Activated T-cell treated with anti-CD3 and anti-CD28 coated beads, Interleukin-2, amount 50 U/mL, for 72 hours (primary cell): ENCODE data around the gene MRPS17. TPM values are rescaled to one million over a fixed set of nuclear protein-coding genes. Genes with fewer than 3 reads are reported as not detected.
"Not testable (repeated sequence)": the region's sequence is repeated elsewhere in the genome, so short reads cannot be mapped to it uniquely, and the experiment has no call there.

Experiments
- ATAC-seq, 2 donors: fragments of 150-1000 bp; cut with Tn5 transposase; replicated peaks in 1 of 2; 2 replicates each; pipeline ENCODE4 v1.10.0; 2021; ENCODE audit warnings: moderate library complexity in 2 of 2, mild to moderate bottlenecking in 1 of 2
- DNase-seq, 2 donors: peaks; one replicate each; pipeline ENCODE4 v3.0.0; 2021 to 2022; ENCODE audit warnings: mixed read lengths in 1 of 2
- H3K27ac Mint-ChIP-seq: one replicate; pipeline ENCODE4 v1.8.0; 2022; ENCODE audit warnings: mild to moderate bottlenecking, moderate library complexity, mixed read lengths
- H3K27me3 Mint-ChIP-seq: one replicate; pipeline ENCODE4 v1.8.0; 2022; ENCODE audit warnings: low read depth, mixed read lengths
- H3K36me3 Mint-ChIP-seq, 2 donors: one replicate each; pipeline ENCODE4 v1.8.0; 2022; ENCODE audit warnings: mixed read lengths in 2 of 2, mild to moderate bottlenecking in 1 of 2; ENCODE audit not compliant: insufficient read depth in 2 of 2
- H3K4me1 Mint-ChIP-seq: one replicate; pipeline ENCODE4 v1.8.0; 2022; ENCODE audit warnings: low read depth, mixed read lengths
- H3K4me3 Mint-ChIP-seq, 2 donors: one replicate each; pipeline ENCODE4 v1.8.0; 2022; ENCODE audit warnings: mild to moderate bottlenecking in 2 of 2, mixed read lengths in 2 of 2, moderate library complexity in 2 of 2
- H3K9me3 Mint-ChIP-seq, 2 donors: one replicate each; pipeline ENCODE4 v1.8.0; 2022; ENCODE audit warnings: mixed read lengths in 2 of 2
- total RNA-seq, 2 donors: library from RNA; stranded (reverse); gene quantifications; one replicate each; pipeline ENCODE4 v1.2.3, GENCODE V29; 2022

Gene MRPS17
- 10 to 100 TPM; 15.3 to 17.1 TPM for total RNA-seq

GRCh38 chr7:55951637-55952351 is at the start of gene MRPS17:
TSS of gene MRPS17 (plus strand) at chr7:55951877. CDS start at chr7:55953196, 1,319 bp downstream.
- ATAC-seq (peak; percentile 100), DNase-seq (peak; percentile 94)
- Mint-ChIP-seq H3K27me3 (no peaks in the 10 kb centered on the region), H3K27ac (peak within 1 kb of the TSS; percentile 78), H3K4me3 (peak within 1 kb of the TSS; percentile 87 to 96), H3K36me3 (peaks cover 2 to 16% of the 10 kb centered on the region in 2 donors), H3K4me1 (peaks cover 22% of the 10 kb centered on the region), H3K9me3 (peaks cover 0 to 2% of the 10 kb centered on the region in 2 donors)

DNA sequence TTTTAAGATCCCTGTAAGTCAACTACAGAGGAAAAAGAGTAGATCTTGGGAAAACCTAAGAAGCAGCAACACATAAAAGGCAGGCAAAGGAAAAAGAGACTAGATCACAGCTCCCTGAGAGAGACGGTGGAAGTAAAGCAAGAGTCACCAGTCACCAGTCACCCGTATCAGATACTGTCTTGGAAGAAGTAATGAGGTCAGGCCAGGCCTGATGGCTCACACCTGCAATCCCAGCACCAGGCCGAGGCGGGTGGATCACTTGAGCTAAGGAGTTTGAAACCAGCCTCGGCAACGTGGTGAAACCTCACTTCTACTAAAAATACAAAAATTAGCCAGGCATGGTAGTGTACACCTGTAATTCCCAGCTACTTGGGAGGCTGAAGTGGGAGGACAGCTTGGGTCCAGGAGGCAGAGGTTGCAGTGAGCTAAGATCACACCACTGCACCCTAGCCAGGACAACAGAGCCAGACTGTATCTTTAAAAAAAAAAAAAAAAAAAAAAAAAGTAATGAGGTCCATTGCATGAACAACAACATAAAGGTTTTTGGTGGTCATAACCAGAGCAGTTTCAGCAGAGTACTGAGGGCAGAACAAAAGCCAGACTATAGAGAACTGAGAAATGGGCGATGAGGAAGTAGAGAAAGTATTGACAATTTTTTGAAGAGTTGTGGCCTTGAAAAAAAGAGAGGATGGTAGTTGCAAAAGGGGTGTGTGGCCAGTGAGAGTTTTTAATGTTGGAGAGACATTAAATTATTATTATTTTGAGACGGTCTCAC is 47.5 kb upstream of the MRPS17 start:
- ATAC-seq (no peak), DNase-seq (no peak)
- H3K36me3 Mint-ChIP-seq: peaks cover 2 to 7% of the 10 kb centered on the region in 2 donors
- H3K4me3 Mint-ChIP-seq: no peak overlapping the region
- H3K9me3 Mint-ChIP-seq: peaks cover 0 to 3% of the 10 kb centered on the region in 2 donors
- no peak overlapping the region for H3K27ac Mint-ChIP-seq
- no peaks in the 10 kb centered on the region for H3K27me3 Mint-ChIP-seq
- no peaks in the 10 kb centered on the region for H3K4me1 Mint-ChIP-seq

DNA sequence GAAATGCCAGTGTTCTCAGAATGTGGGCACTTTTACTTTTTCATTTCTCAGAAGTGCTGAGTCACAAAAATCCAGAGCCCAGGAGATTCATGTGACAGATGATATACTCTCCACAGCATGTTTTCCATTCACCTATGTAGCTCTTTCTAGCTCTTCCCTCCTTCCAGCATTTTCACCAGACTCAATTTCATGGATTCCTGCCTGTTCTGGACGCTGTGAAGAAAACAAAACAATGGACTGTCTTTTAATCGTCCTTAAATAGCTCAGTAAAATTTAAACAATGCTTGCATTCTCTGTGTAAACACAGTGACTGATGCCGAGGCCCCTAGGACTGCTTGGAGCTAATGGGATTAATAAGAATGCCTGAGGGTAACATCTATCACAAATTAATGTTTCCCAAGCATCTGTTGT is 38.9 kb upstream of the MRPS17 start:
- DNase-seq (no peak), ATAC-seq (no peak)
- no peaks in the 10 kb centered on the region for H3K36me3 Mint-ChIP-seq
- H3K4me3 Mint-ChIP-seq: no peak overlapping the region
- H3K27me3 Mint-ChIP-seq: no peaks in the 10 kb centered on the region
- H3K9me3 Mint-ChIP-seq: no peaks in the 10 kb centered on the region
- H3K27ac Mint-ChIP-seq: no peak overlapping the region
- peaks cover 8% of the 10 kb centered on the region for H3K4me1 Mint-ChIP-seq

DNA sequence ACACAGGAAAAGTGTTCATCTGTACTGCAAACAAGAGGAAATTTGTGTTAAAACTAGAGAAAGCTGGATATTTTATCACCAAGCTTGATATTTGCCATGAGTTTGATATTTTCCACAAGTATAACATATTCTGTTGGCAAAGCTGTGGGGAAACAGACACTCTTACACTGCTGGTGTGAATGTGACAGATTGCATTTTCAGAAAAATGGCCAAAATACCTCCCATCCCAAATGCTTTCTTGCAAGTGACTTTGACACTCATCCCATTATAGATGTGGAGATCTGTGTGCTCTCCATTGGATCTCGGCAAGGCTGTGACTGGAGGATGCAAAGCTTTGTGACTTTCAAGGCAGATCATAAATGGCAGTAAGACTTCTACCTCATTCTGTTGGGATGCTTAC is 33.9 kb upstream of the MRPS17 start:
- H3K36me3 Mint-ChIP-seq: no peaks in the 10 kb centered on the region
- H3K4me3 Mint-ChIP-seq: no peak overlapping the region
- peaks cover 3% of the 10 kb centered on the region for H3K4me1 Mint-ChIP-seq
- DNase-seq: no peak
- no peaks in the 10 kb centered on the region for H3K27me3 Mint-ChIP-seq
- ATAC-seq: no peak
- no peak overlapping the region for H3K27ac Mint-ChIP-seq
- no peaks in the 10 kb centered on the region for H3K9me3 Mint-ChIP-seq

DNA sequence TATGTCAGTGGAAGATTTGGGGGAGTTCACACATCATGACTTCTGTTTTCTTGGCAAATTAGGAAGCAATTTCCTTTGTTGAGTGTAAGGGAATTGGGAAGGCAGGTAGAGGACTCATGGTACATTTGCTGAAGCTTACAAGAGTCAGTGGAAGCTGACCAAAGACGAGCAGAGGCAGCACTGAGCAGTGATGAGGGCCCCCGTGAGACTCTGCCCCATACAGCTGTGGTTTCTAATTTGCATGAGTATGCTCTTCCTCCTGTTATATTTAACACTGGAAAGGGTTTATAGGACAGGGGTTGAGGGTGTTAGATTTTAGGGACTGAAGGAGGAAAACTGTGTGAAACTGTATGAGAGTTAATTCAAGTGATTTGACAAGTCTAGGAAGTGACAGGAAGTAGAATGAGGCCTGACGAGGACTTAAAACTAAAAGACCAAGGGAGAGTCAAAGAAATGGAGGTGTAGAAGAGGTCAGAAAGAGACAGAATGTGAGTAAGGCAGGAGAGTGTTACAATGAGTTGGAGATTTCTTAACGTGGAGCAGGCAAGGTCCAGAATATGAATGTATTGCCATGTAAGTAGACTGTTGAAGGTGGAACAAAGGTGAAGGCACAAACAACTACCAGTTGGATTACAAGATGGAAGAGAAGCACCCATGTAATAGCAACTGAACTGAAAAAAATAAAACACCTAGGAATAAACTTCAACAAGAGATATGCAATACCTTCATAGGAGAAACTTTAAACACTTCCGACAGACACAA is 23.5 kb upstream of the MRPS17 start:
- ATAC-seq (no peak), DNase-seq (no peak)
- no peak overlapping the region for H3K4me3 Mint-ChIP-seq
- no peak overlapping the region for H3K27ac Mint-ChIP-seq
- H3K9me3 Mint-ChIP-seq: peaks cover 2 to 8% of the 10 kb centered on the region in 2 donors
- peaks cover 2 to 3% of the 10 kb centered on the region in 2 donors for H3K36me3 Mint-ChIP-seq
- no peaks in the 10 kb centered on the region for H3K27me3 Mint-ChIP-seq
- H3K4me1 Mint-ChIP-seq: no peaks in the 10 kb centered on the region

DNA sequence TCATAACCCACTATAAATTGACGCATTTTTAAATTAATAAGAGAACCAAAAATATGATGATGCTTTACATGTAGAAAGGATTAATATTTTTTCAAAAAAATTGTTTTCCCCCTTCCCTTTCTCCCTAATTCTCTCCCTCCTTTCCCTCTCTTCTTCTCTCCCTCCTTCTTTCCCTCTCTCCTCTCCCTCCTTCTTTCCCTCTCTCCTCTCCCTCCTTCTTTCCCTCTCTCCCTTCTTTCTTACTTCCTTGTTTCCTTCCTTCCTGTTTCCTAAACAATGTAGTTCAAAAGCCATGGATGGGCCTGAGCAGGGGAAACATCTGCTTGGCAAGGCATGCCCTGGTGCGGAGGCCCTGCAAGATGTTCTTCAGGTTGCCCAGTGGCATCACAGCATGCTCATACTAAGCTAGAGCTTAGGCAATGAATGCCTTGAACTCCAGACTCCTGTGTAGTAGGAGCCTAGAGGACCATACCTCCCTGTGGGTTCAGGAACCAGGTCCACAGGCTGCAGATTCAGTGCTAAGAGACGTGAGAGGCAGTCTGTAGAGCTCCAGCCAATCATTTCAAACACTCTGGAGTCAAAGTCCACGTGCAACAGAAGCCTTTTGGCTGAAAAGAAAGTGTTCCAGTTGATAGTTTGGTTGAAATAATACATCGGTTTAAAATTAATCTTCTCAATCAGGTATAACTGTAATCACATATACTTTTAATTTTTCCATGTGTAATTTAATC is 20.1 kb upstream of the MRPS17 start:
- peaks cover 3 to 4% of the 10 kb centered on the region in 2 donors for H3K36me3 Mint-ChIP-seq
- no peak for ATAC-seq
- no peak overlapping the region for H3K27ac Mint-ChIP-seq

DNA sequence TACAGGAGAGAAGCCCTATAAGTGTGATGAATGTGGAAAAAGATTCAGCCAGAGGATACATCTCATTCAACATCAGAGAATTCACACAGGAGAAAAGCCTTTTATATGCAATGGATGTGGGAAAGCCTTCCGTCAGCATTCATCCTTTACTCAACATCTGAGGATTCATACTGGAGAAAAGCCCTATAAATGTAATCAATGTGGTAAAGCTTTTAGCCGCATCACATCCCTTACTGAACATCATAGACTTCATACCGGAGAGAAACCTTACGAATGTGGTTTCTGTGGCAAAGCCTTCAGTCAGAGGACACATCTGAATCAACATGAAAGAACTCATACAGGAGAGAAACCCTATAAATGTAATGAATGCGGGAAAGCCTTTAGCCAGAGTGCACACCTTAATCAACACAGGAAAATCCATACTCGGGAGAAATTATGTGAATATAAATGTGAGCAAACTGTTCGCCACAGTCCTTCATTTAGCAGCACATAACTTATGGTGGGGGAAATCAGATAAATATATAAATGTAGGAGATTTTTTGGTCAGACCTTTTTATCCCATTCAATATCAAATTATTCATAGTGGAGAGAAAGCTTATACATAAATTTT is 12.1 kb upstream of the MRPS17 start:
- no peaks in the 10 kb centered on the region for H3K27me3 Mint-ChIP-seq
- H3K36me3 Mint-ChIP-seq: peaks cover 21 to 29% of the 10 kb centered on the region in 2 donors
- peaks cover 15 to 21% of the 10 kb centered on the region in 2 donors for H3K9me3 Mint-ChIP-seq
- H3K27ac Mint-ChIP-seq: peak overlapping the region; percentile 58
- no peak for ATAC-seq
- H3K4me1 Mint-ChIP-seq: no peaks in the 10 kb centered on the region
- no peak overlapping the region for H3K4me3 Mint-ChIP-seq
- DNase-seq: no peak

More for the DNA sequence above, 20.1 kb upstream of the MRPS17 start:
- no peaks in the 10 kb centered on the region for H3K4me1 Mint-ChIP-seq
- peaks cover 3 to 9% of the 10 kb centered on the region in 2 donors for H3K9me3 Mint-ChIP-seq
- no peaks in the 10 kb centered on the region for H3K27me3 Mint-ChIP-seq
- no peak overlapping the region for H3K4me3 Mint-ChIP-seq
- DNase-seq: no peak

DNA sequence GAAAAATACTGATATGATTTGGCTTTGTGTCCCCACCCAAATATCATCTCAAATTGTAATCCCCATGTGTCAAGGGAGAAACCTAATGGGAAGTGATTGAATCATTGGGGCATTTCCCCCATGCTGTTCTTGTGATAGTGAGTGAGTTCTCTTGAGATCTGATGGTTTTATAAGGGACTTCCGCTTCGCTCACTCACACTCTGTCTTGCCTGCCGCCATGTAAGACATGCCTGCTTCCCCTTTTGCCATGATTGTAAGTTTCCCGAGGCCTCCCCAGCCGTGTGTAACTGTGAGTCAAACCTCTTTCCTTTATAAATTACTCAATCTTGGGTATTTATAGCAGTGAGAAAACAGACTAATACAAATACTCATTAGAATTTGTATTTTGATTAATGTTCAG is 5.1 kb upstream of the MRPS17 start:
- no peak for ATAC-seq
- DNase-seq: no peak
- Mint-ChIP-seq H3K9me3 (peaks cover 0 to 12% of the 10 kb centered on the region in 2 donors), H3K27ac (no peak overlapping the region), H3K4me1 (no peaks in the 10 kb centered on the region), H3K36me3 (peaks cover 5 to 8% of the 10 kb centered on the region in 2 donors), H3K27me3 (no peaks in the 10 kb centered on the region), H3K4me3 (no peak overlapping the region)

DNA sequence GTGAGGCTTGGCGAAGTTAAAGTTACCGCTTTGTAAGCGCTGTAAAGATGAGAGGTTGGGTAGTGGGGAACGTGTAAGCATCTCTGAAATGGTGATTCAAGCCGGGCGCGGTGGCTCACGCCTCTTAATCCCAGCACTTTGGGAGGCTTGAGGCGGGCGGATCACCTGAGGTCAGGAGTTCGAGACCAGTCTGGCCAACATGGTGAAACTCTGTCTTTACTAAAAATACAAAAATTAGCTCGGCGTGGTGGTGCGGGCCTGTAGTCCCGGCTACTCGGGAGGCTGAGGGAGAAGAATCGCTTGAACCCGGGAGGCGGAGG is 635 bp downstream of the MRPS17 start:
- Mint-ChIP-seq H3K36me3 (peaks cover 2 to 16% of the 10 kb centered on the region in 2 donors), H3K27ac (peak overlapping the region; percentile 78), H3K4me1 (peaks cover 24% of the 10 kb centered on the region), H3K4me3 (peak overlapping the region; percentile 87 to 96)
- peak in 1 of 2 donors; percentile 1 for ATAC-seq
- H3K9me3 Mint-ChIP-seq, H3K27me3 Mint-ChIP-seq, DNase-seq: not testable (repeated sequence)

DNA sequence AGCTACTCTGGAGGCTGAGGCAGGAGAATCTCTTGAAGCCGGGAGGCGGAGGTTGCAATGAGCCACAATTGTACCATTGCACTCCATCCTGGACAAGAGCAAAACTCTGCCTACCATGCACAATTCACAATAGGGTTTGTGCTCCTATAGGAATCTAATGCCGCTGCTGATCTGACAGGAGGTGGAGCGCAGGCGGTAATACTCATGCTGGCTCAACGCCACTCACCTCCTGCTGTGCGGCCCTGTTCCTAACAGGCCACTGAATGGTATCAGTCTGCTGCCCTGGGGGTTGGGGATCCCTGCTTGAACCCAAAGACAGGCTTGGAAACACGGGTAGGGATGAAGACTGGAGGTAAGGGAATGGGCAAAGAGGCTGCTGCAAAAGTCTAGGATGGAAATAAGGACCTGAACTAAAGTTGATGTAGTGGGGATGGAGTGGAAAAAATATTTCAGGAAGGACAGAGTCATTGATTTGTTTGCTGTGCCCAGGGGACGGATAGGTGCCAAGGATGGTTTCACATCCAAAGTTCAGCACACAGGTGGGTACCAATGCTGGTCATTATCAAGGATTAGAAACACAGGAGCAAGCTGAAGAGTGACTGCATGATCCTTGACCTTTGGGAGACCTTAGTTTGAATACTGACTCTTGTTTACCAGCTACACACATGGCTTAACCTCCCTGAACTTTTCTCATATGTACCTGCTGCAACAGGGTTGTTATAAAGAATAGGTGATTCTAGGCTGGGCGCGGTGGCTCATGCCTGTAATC is 2.2 kb downstream of the MRPS17 start:
- H3K4me1 Mint-ChIP-seq: peaks cover 28% of the 10 kb centered on the region
- peaks cover 0 to 2% of the 10 kb centered on the region in 2 donors for H3K9me3 Mint-ChIP-seq
- ATAC-seq (no peak), DNase-seq (no peak)
- H3K27me3 Mint-ChIP-seq: no peaks in the 10 kb centered on the region
- H3K36me3 Mint-ChIP-seq: peaks cover 2 to 21% of the 10 kb centered on the region in 2 donors
- peak overlapping the region in 1 of 2 donors; percentile 96 for H3K4me3 Mint-ChIP-seq
- H3K27ac Mint-ChIP-seq: no peak overlapping the region

DNA sequence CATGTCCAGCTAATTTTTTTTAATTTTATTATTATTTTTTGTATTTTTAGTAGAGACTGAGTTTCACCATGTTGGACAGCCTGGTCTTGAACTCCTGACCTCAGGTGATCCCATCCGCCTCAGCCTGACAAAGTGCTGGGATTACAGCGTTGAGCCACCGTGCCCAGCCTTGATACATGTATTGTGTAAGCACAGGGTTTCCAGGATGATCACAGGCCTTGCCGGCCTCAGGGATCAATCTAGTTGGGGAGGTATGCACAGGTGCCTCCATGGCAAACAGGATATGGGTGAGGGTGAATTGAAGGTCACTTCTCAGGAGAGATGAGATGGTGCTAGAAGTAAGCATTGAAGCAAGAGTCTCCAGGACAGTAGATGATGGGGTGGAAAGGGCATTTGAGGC is 5.5 kb downstream of the MRPS17 start:
- ATAC-seq (no peak), DNase-seq (no peak)
- Mint-ChIP-seq H3K27me3 (no peaks in the 10 kb centered on the region), H3K4me1 (peaks cover 27% of the 10 kb centered on the region), H3K9me3 (no peaks in the 10 kb centered on the region), H3K4me3 (no peak overlapping the region), H3K36me3 (peaks cover 0 to 19% of the 10 kb centered on the region in 2 donors), H3K27ac (no peak overlapping the region)

DNA sequence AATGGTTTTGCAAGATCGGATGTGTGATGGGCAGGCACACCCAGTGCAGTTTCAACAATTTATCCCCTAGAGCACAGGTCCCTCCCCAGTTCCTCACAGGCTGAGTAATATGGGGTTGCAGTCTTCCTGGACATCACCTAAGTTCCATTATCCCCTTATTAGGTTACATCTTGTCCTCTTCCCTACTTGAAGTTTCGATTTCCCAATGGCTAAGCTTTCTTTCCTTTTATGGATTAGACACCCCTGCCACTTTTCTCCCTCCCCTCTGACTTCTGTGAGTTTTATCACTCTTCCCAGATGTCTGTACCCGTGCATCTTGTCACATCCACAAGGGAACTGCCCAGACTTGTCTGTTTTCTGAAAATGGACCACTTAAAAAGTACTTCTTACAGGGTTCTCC is 10.3 kb downstream of the MRPS17 start:
- no peaks in the 10 kb centered on the region for H3K27me3 Mint-ChIP-seq
- no peaks in the 10 kb centered on the region for H3K9me3 Mint-ChIP-seq
- no peak overlapping the region for H3K27ac Mint-ChIP-seq
- peaks cover 22% of the 10 kb centered on the region for H3K4me1 Mint-ChIP-seq
- ATAC-seq: no peak
- H3K4me3 Mint-ChIP-seq: no peak overlapping the region
- no peak for DNase-seq
- H3K36me3 Mint-ChIP-seq: peaks cover 2 to 6% of the 10 kb centered on the region in 2 donors
